Medulla oblongata (tissue), 1 donor: ENCODE measurements around the gene DPH1.

Experiments used
- DNase-seq: peaks from one replicate; pipeline ENCODE4 v3.0.0-alpha.2; 2015; ENCODE audit errors: extremely low spot score

Gene DPH1

GRCh38 chr17:2062571-2063183, 32.7 kb downstream of the DPH1 start:
- DNase-seq: no peak

GRCh38 chr17:2063261-2064146, 33.6 kb downstream of the DPH1 start:
- DNase-seq: no peak

GRCh38 chr17:2064147-2064489, 34.2 kb downstream of the DPH1 start:
- no peak for DNase-seq

- DNase-seq: no peak
Measured at GRCh38 chr17:2064520-2064971, 34.6 kb downstream of the DPH1 start.

GRCh38 chr17:2064980-2065785, 35.2 kb downstream of the DPH1 start:
- no peak for DNase-seq

GRCh38 chr17:2065949-2066400, 36.0 kb downstream of the DPH1 start:
- no peak for DNase-seq

- DNase-seq: no peak
Measured at GRCh38 chr17:2067048-2067561, 37.2 kb downstream of the DPH1 start.

- no peak for DNase-seq
Measured at GRCh38 chr17:2067608-2068024, 37.7 kb downstream of the DPH1 start.

- DNase-seq: no peak
Measured at GRCh38 chr17:2068031-2068518, 38.1 kb downstream of the DPH1 start.

GRCh38 chr17:2068519-2069051, 38.6 kb downstream of the DPH1 start:
- DNase-seq: no peak

- no peak for DNase-seq
Measured at GRCh38 chr17:2070241-2071023, 40.5 kb downstream of the DPH1 start.

- DNase-seq: no peak
Measured at GRCh38 chr17:2071024-2071385, 41.1 kb downstream of the DPH1 start.

- DNase-seq: no peak
Measured at GRCh38 chr17:2071455-2072281, 41.7 kb downstream of the DPH1 start.

GRCh38 chr17:2074919-2075318, 45.0 kb downstream of the DPH1 start:
- no peak for DNase-seq

- no peak for DNase-seq
Measured at GRCh38 chr17:2075336-2076086, 45.6 kb downstream of the DPH1 start.

- DNase-seq: no peak
Measured at GRCh38 chr17:2076087-2076984, 46.4 kb downstream of the DPH1 start.

- no peak for DNase-seq
Measured at GRCh38 chr17:2077040-2077439, 47.1 kb downstream of the DPH1 start.

- DNase-seq: no peak
Measured at GRCh38 chr17:2081564-2081963, 51.6 kb downstream of the DPH1 start.
